ENCODE data around the gene PHACTR3.

The PHACTR3 gene

GRCh38 chr20:59575653-59576052 is 28.7 kb upstream of the PHACTR3 start:
- H3K36me3 ChIP-seq: no peaks in the 10 kb centered on the region
- no peak for TF ChIP-seq CTCF (IDR thresholded peaks at IDR 0.05)
- intact Hi-C loops (cut with DNase I; ENCODE audit: low total_unique reads): no loop called here
- H3K27me3 ChIP-seq: peaks cover 0 to 92% of the 10 kb centered on the region in 2 donors
- DNase-seq: peak in 1 of 2 donors; percentile 35
- no peaks in the 10 kb centered on the region for H3K9me3 ChIP-seq
- H3K4me1 ChIP-seq: peaks cover 0 to 9% (median 6%) of the 10 kb centered on the region in 4 donors
- no peak overlapping the region for H3K27ac ChIP-seq
- H3K4me3 ChIP-seq: no peak overlapping the region

DNA sequence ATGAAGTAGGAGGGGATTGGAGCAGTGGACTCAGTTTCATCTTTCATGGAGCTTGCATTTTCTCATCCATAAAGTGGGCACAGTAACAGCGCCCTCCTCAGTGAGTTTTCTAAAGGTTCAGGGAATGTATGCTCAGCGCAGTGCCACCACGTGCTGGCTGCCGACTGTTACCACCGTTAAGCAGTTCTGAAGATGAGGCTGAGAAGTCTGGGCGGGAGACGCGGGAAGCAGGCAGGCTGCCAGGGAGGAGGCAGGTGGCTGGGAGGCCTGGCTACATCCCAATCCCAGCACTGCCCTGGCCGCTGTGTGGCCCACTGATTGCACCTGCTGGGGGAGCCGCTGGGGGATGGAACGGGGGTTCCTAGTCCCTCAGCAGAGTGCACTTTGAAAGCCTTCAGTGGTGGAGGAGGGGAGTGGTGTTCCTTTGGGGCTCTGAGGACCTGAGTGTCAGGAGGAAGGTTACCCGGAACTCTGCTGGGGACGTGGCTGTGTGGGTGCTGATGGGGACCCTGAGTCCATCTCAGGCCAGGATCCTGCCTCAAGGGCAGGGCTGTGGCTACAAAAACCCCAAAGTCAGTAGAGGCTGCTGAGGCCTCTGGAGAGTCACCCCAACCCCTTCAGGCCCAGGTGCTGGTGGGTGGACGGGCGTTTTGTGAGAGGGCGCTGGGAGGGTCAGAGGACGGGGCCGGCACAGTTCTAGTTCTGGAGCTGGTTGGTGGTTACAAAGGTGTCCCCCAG is 28.0 kb upstream of the PHACTR3 start:
- intact Hi-C loops (cut with DNase I; ENCODE audit: low total_unique reads): no loop called here
- peaks cover 0 to 92% of the 10 kb centered on the region in 2 donors for H3K27me3 ChIP-seq
- H3K9me3 ChIP-seq: no peaks in the 10 kb centered on the region
- peaks cover 0 to 9% (median 6%) of the 10 kb centered on the region in 4 donors for H3K4me1 ChIP-seq
- no peak overlapping the region for H3K4me3 ChIP-seq
- no peaks in the 10 kb centered on the region for H3K36me3 ChIP-seq
- H3K27ac ChIP-seq: no peak overlapping the region
- peak in 1 of 2 donors; percentile 28 for DNase-seq
- TF ChIP-seq CTCF (IDR thresholded peaks at IDR 0.05): no peak

DNA sequence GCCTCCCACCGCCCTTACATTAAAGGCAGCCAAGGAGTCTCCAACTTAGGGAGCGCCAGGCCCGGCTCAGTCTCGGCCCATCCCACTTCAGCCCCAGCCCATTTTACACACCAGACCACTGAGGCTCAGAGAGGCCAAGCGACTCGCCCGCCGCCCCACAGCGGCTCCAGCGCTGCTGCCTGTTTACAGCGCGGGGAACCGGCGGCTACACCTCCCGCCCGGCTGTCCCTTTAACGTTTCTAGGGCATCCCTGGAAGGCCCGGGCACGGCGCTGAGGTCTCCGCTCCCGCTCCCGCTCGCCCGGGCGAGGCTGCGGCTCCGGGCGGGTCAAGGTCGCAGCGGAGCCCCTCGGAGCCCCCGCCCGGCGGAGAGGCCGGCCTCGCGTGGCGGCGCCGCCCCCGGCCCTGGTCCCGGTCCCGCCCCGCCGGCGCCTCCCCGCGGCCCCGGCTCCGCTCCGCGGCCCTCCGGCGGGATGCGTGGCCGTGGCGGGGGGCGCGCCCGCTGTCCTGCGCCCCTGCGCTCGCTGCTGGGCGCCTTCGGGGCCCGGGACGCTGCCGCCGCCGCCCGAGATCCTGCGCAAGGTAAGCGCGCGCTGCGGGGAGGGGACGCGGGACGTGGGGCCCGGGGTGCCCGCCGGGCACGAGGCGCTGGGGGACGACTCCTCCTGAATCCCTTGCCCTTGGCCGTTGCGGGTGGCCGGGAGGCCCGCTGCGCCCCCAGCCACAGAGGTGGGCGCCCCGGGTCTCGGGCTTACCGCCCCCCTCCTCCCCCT is 27.1 kb upstream of the PHACTR3 start:
- Histone ChIP-seq H3K4me1 (peaks cover 0 to 3% (median 0%) of the 10 kb centered on the region in 4 donors), H3K27ac (no peak overlapping the region), H3K27me3 (peaks cover 0 to 85% of the 10 kb centered on the region in 2 donors), H3K4me3 (no peak overlapping the region), H3K36me3 (no peaks in the 10 kb centered on the region), H3K9me3 (no peaks in the 10 kb centered on the region)
- intact Hi-C loops (cut with DNase I; ENCODE audit: low total_unique reads): no loop called here
- peak in 1 of 2 donors; percentile 45 for DNase-seq
- TF ChIP-seq CTCF (IDR thresholded peaks at IDR 0.05): no peak

- no peak overlapping the region for H3K4me3 ChIP-seq
- peak in 1 of 2 donors; percentile 57 for DNase-seq
These were observed 26.4 kb upstream of the PHACTR3 start for GRCh38 chr20:59577809-59578435.

More at GRCh38 chr20:59577809-59578435, 26.4 kb upstream of the PHACTR3 start:
- Histone ChIP-seq H3K27ac (no peak overlapping the region), H3K27me3 (peaks cover 0 to 78% of the 10 kb centered on the region in 2 donors), H3K36me3 (no peaks in the 10 kb centered on the region), H3K9me3 (no peaks in the 10 kb centered on the region), H3K4me1 (peaks cover 0 to 5% (median under 1%) of the 10 kb centered on the region in 4 donors)
- TF ChIP-seq CTCF (IDR thresholded peaks at IDR 0.05): no peak
- intact Hi-C loops (cut with DNase I; ENCODE audit: low total_unique reads): no loop called here

Measured in tibial artery (tissue), 4 donors.